Cardiac muscle cell (in vitro differentiated cells and primary cell): ENCODE data around the gene SLC35B2. TPM values are rescaled to one million over a fixed set of nuclear protein-coding genes. Genes with fewer than 3 reads are reported as not detected.
A peak's percentile ranks its signal among the peaks of the same experiment; 100 is the strongest.

ENCODE experiments used
- DNase-seq, 2 donors: peaks; one replicate each; pipeline versions ENCODE4 v3.0.0 to v3.0.0-alpha.2; 2010 to 2017; ENCODE audit warnings: low read depth in 1 of 2, low spot score in 1 of 2
- H3K27ac ChIP-seq: fragments of 200-600 bp; sonication (generic); 2 replicates; pipeline ENCODE4 v1.5.1; 2016
- H3K27me3 ChIP-seq: fragments of 200-600 bp; sonication (generic); 2 replicates; pipeline ENCODE4 v1.6.0; 2016; ENCODE audit warnings: control low read depth
- H3K36me3 ChIP-seq: fragments of 200-600 bp; sonication (generic); 2 replicates; pipeline ENCODE4 v1.5.1; 2016; ENCODE audit warnings: control low read depth
- H3K4me1 ChIP-seq: fragments of 200-600 bp; sonication (generic); 2 replicates; pipeline ENCODE4 v1.8.1; 2017; ENCODE audit warnings: low read depth, mild to moderate bottlenecking, mixed run types
- H3K4me3 ChIP-seq: fragments of 200-600 bp; sonication (generic); 2 replicates; pipeline ENCODE4 v1.5.1; 2016; ENCODE audit warnings: mild to moderate bottlenecking
- H3K9me3 ChIP-seq: fragments of 200-600 bp; sonication (generic); 2 replicates; pipeline ENCODE4 v1.5.1; 2017; ENCODE audit warnings: low read depth, mild to moderate bottlenecking, control low read depth
- CTCF ChIP-seq: IDR thresholded peaks from 2 replicates; pipeline ENCODE4 v1.5.1; 2012; ENCODE audit warnings: low read depth, mild to moderate bottlenecking, low read length
- polyA plus RNA-seq: library from polyadenylated mRNA; unstranded; fragments of >200 nt; fragmentation: Nextera tagmentation; extraction: Ambion mirVana; gene quantifications from 2 replicates; pipeline ENCODE4 v1.2.1, GENCODE V29; 2016
- total RNA-seq: library from RNA; depleted of rRNA; stranded (reverse); fragments of >200 nt; gene quantifications from 2 replicates; pipeline ENCODE4 v1.2.3, GENCODE V29; 2016

SLC35B2 gene
- total and polyA plus RNA-seq, 2 experiments from 2014 or later, result 34.3 to 63.3 TPM

- no peak for TF ChIP-seq CTCF
- no peak overlapping the region for H3K4me3 ChIP-seq
- no peaks in the 10 kb centered on the region for H3K4me1 ChIP-seq
- no peak for DNase-seq
- H3K36me3 ChIP-seq, result no peaks in the 10 kb centered on the region
- H3K9me3 ChIP-seq, result no peaks in the 10 kb centered on the region
- peaks cover 63% of the 10 kb centered on the region for H3K27me3 ChIP-seq
- H3K27ac ChIP-seq, result no peak overlapping the region
Observed at GRCh38 chr6:44291841-44292240, 34.5 kb upstream of the SLC35B2 start.

GRCh38 chr6:44289726-44290260, 32.5 kb upstream of the SLC35B2 start:
- Histone ChIP-seq H3K27me3 (peaks cover 47% of the 10 kb centered on the region), H3K36me3 (no peaks in the 10 kb centered on the region), H3K9me3 (no peaks in the 10 kb centered on the region), H3K27ac (no peak overlapping the region), H3K4me3 (no peak overlapping the region), H3K4me1 (no peaks in the 10 kb centered on the region)
- no peak for TF ChIP-seq CTCF
- DNase-seq, result no peak

GRCh38 chr6:44286747-44287146, 29.4 kb upstream of the SLC35B2 start:
- Histone ChIP-seq H3K36me3 (no peaks in the 10 kb centered on the region), H3K27me3 (peaks cover 52% of the 10 kb centered on the region), H3K9me3 (no peaks in the 10 kb centered on the region), H3K27ac (no peak overlapping the region), H3K4me1 (no peaks in the 10 kb centered on the region), H3K4me3 (no peak overlapping the region)
- no peak for DNase-seq
- TF ChIP-seq CTCF, result no peak

- H3K27me3 ChIP-seq, result peaks cover 52% of the 10 kb centered on the region
- no peak overlapping the region for H3K4me3 ChIP-seq
- DNase-seq, result no peak
- no peaks in the 10 kb centered on the region for H3K9me3 ChIP-seq
- H3K36me3 ChIP-seq, result no peaks in the 10 kb centered on the region
- no peak for TF ChIP-seq CTCF
- no peaks in the 10 kb centered on the region for H3K4me1 ChIP-seq
- no peak overlapping the region for H3K27ac ChIP-seq
Observed at GRCh38 chr6:44286285-44286565, 28.9 kb upstream of the SLC35B2 start.

GRCh38 chr6:44285552-44286284, 28.4 kb upstream of the SLC35B2 start:
- H3K4me3 ChIP-seq, result no peak overlapping the region
- peak; percentile 46 to 65 for DNase-seq
- no peaks in the 10 kb centered on the region for H3K4me1 ChIP-seq
- H3K36me3 ChIP-seq, result no peaks in the 10 kb centered on the region
- H3K9me3 ChIP-seq, result no peaks in the 10 kb centered on the region
- H3K27me3 ChIP-seq, result peaks cover 52% of the 10 kb centered on the region
- TF ChIP-seq CTCF, result no peak
- H3K27ac ChIP-seq, result no peak overlapping the region
